Measurements from ENCODE around the gene PPP1R36.
"Not testable (repeated sequence)": the region's sequence is repeated elsewhere in the genome, so short reads cannot be mapped to it uniquely, and the experiment has no call there.

PPP1R36 gene

GRCh38 chr14:64561631-64562030, 11.9 kb downstream of the PPP1R36 start:
- CTCF ChIA-PET = no interaction called here
- no peak for DNase-seq (ENCODE audit: extremely low spot score)
- POLR2A ChIA-PET = no interaction called here
- no peak for TF ChIP-seq CTCF (IDR thresholded peaks at IDR 0.05; ENCODE audit: control extremely low read depth, extremely low read depth, low read depth, missing control alignments)

GRCh38 chr14:64562436-64562835, 12.7 kb downstream of the PPP1R36 start:
- TF ChIP-seq CTCF (IDR thresholded peaks at IDR 0.05; ENCODE audit: control extremely low read depth, extremely low read depth, low read depth, missing control alignments) = no peak
- no peak for DNase-seq (ENCODE audit: extremely low spot score)
- CTCF ChIA-PET = no interaction called here
- POLR2A ChIA-PET = no interaction called here

GRCh38 chr14:64563696-64564095, 13.9 kb downstream of the PPP1R36 start:
- no peak for DNase-seq (ENCODE audit: extremely low spot score)
- no peak for TF ChIP-seq CTCF (IDR thresholded peaks at IDR 0.05; ENCODE audit: control extremely low read depth, extremely low read depth, low read depth, missing control alignments)
- CTCF ChIA-PET = interaction anchor here (0.8 to 1.2 kb wide), 2 partner anchors 12 to 28 kb away, joined by 3 read pairs; no protein-coding TSS in a partner anchor
- POLR2A ChIA-PET = no interaction called here

GRCh38 chr14:64566651-64567122, 16.9 kb downstream of the PPP1R36 start:
- ChIA-PET CTCF (no interaction called here), POLR2A (no interaction called here)
- DNase-seq (ENCODE audit: extremely low spot score) = no peak
- TF ChIP-seq CTCF (IDR thresholded peaks at IDR 0.05; ENCODE audit: control extremely low read depth, extremely low read depth, low read depth, missing control alignments) = no peak

GRCh38 chr14:64569138-64569631, 19.4 kb downstream of the PPP1R36 start:
- ChIA-PET CTCF (interaction anchor here (0.8 kb wide), 1 partner anchor 67 kb away, joined by 3 read pairs; no protein-coding TSS in a partner anchor), POLR2A (no interaction called here)
- DNase-seq (ENCODE audit: extremely low spot score) = no peak
- no peak for TF ChIP-seq CTCF (IDR thresholded peaks at IDR 0.05; ENCODE audit: control extremely low read depth, extremely low read depth, low read depth, missing control alignments)

- DNase-seq (ENCODE audit: extremely low spot score); CTCF ChIA-PET; POLR2A ChIA-PET: not testable (repeated sequence)
Observed at GRCh38 chr14:64569646-64570045, 19.9 kb downstream of the PPP1R36 start.

GRCh38 chr14:64572386-64573104, 22.8 kb downstream of the PPP1R36 start:
- DNase-seq (ENCODE audit: extremely low spot score) = no peak
- TF ChIP-seq CTCF (IDR thresholded peaks at IDR 0.05; ENCODE audit: control extremely low read depth, extremely low read depth, low read depth, missing control alignments) = no peak
- CTCF ChIA-PET = interaction anchor here (1.2 kb wide), 1 partner anchor 229 kb away, joined by 3 read pairs; no protein-coding TSS in a partner anchor
- POLR2A ChIA-PET = no interaction called here

All from GM10248 (cell line).